ENCODE results near the gene ANTXR2.
"Not testable (repeated sequence)": the region's sequence is repeated elsewhere in the genome, so short reads cannot be mapped to it uniquely, and the experiment has no call there.

Gene ANTXR2

GRCh38 chr4:79904331-79904730, 168.7 kb downstream of the ANTXR2 start:
- no peak for DNase-seq

GRCh38 chr4:79900182-79900581, 172.8 kb downstream of the ANTXR2 start:
- DNase-seq: no peak

- DNase-seq: no peak
These were observed 173.5 kb downstream of the ANTXR2 start for GRCh38 chr4:79899481-79899880.

GRCh38 chr4:79898055-79898454, 175.0 kb downstream of the ANTXR2 start:
- no peak for DNase-seq

GRCh38 chr4:79897174-79897573, 175.9 kb downstream of the ANTXR2 start:
- DNase-seq: no peak

- no peak for DNase-seq
These were observed 179.6 kb downstream of the ANTXR2 start for GRCh38 chr4:79893456-79893855.

- not testable (repeated sequence) for DNase-seq
These were observed 184.0 kb downstream of the ANTXR2 start for GRCh38 chr4:79889026-79889425.

- no peak for DNase-seq
These were observed 186.5 kb downstream of the ANTXR2 start for GRCh38 chr4:79886557-79886956.

GRCh38 chr4:79886021-79886420, 187.0 kb downstream of the ANTXR2 start:
- DNase-seq: no peak

- no peak for DNase-seq
These were observed 189.7 kb downstream of the ANTXR2 start for GRCh38 chr4:79883290-79883689.

- DNase-seq: no peak
These were observed 190.2 kb downstream of the ANTXR2 start for GRCh38 chr4:79882806-79883205.

GRCh38 chr4:79881407-79881806, 191.6 kb downstream of the ANTXR2 start:
- DNase-seq: no peak

- DNase-seq: no peak
These were observed 195.5 kb downstream of the ANTXR2 start for GRCh38 chr4:79877511-79877910.

GRCh38 chr4:79875344-79875899, 197.6 kb downstream of the ANTXR2 start:
- DNase-seq: no peak

- DNase-seq: no peak
These were observed 198.8 kb downstream of the ANTXR2 start for GRCh38 chr4:79874197-79874596.

- DNase-seq: no peak
These were observed 200.3 kb downstream of the ANTXR2 start for GRCh38 chr4:79872738-79873137.

GRCh38 chr4:79871961-79872360, 201.1 kb downstream of the ANTXR2 start:
- no peak for DNase-seq

- DNase-seq: no peak
These were observed 203.3 kb downstream of the ANTXR2 start for GRCh38 chr4:79869597-79870237.

GRCh38 chr4:79865201-79865597, 207.8 kb downstream of the ANTXR2 start:
- DNase-seq: no peak

- no peak for DNase-seq
These were observed 208.4 kb downstream of the ANTXR2 start for GRCh38 chr4:79864500-79865200.

- DNase-seq: no peak
These were observed 209.7 kb downstream of the ANTXR2 start for GRCh38 chr4:79863333-79863732.

- DNase-seq: no peak
These were observed 210.2 kb downstream of the ANTXR2 start for GRCh38 chr4:79862821-79863220.

- no peak for DNase-seq
These were observed 215.2 kb downstream of the ANTXR2 start for GRCh38 chr4:79857811-79858210.

GRCh38 chr4:79856196-79856595, 216.8 kb downstream of the ANTXR2 start:
- DNase-seq: no peak

All from hematopoietic multipotent progenitor cell treated with erythropoietin and hydrocortisone succinate and interleukin-3 and kit ligand, for 8 days (in vitro differentiated cells).